ENCODE results near the gene SPATA2.

DNA sequence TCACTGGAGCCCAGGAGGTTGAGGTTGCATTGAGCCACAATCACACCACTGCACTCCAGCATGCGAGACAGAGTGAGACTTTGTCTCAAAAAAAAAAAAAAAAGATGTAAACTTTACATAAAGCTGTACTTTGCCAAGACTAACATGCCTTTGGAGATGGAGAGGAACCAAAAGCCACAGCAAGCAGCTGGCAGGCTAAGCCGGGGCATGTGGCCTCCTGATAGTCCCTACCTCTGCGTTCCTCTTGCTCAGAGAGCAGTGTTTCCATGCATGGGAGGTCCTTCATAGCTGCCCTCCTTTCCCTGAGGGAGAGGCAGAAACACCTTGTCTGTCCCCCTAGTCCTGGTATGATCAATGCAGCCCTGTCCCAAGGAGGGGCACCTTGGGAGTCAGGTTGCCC is 35.2 kb downstream of the SPATA2 start:
- TF ChIP-seq, protein P1, sequence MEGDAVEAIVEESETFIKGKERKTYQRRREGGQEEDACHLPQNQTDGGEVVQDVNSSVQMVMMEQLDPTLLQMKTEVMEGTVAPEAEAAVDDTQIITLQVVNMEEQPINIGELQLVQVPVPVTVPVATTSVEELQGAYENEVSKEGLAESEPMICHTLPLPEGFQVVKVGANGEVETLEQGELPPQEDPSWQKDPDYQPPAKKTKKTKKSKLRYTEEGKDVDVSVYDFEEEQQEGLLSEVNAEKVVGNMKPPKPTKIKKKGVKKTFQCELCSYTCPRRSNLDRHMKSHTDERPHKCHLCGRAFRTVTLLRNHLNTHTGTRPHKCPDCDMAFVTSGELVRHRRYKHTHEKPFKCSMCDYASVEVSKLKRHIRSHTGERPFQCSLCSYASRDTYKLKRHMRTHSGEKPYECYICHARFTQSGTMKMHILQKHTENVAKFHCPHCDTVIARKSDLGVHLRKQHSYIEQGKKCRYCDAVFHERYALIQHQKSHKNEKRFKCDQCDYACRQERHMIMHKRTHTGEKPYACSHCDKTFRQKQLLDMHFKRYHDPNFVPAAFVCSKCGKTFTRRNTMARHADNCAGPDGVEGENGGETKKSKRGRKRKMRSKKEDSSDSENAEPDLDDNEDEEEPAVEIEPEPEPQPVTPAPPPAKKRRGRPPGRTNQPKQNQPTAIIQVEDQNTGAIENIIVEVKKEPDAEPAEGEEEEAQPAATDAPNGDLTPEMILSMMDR (IDR thresholded peaks at IDR 0.05) = no peak
- TF ChIP-seq POLR2A (IDR thresholded peaks at IDR 0.05) = no peak
